Measurements from ENCODE around the gene NUDT21. TPM values are rescaled to one million over a fixed set of nuclear protein-coding genes. Genes with fewer than 3 reads are reported as not detected.
A peak's percentile ranks its signal among the peaks of the same experiment; 100 is the strongest.

NUDT21 gene
- total and polyA plus RNA-seq, 8 donors, result 80.8 to 136 (median 120) TPM

DNA sequence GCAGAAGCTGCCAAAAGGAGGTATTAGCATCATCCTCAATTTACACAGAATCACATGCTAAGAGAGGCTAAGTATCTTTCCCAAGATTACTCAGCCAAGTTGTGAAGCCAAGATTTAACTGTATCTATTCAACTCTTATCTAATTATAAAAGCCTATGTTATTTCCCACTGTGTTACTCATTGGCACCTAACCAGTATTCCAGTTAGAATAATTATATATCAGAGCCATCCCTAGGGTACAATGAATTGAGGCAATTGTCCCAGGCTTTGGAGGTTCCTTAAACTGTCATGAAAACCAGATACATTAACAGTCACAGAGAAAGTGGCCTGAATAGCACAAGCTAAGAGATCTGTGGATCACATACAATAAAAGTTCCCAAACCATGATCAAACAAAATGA lies 14.9 kb downstream of the NUDT21 start:
- peaks cover 0 to 66% of the 10 kb centered on the region in 2 donors for H3K36me3 ChIP-seq
- intact Hi-C loops (cut with DNase I), result no loop called here
- ATAC-seq, result no peak

DNA sequence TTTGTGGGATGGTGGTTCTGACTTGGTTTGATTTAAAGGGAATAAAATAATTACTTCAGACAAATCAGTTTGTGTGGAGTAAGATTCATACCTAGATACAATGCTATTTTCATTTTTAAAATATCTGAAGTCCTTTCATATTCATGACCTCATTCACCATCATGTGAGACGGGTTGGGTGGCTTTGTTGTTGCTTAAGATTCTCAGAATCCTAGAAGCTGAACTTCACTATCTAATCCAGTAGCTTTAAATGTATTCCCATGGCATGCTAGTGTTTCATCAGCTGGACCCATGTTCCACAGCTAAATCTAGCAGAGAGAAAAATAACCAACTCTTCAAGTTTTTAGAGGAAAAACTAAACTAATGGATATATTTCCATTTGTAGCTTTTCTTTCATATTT lies 23.0 kb downstream of the NUDT21 start:
- Histone ChIP-seq H3K4me1 (peaks cover 0 to 19% of the 10 kb centered on the region in 2 donors), H3K27ac (no peak overlapping the region), H3K4me3 (no peak overlapping the region), H3K27me3 (no peaks in the 10 kb centered on the region), H3K36me3 (peaks cover 0 to 20% of the 10 kb centered on the region in 2 donors), H3K9me3 (no peaks in the 10 kb centered on the region)
- DNase-seq (no peak), ATAC-seq (no peak)
- TF ChIP-seq, protein P1, sequence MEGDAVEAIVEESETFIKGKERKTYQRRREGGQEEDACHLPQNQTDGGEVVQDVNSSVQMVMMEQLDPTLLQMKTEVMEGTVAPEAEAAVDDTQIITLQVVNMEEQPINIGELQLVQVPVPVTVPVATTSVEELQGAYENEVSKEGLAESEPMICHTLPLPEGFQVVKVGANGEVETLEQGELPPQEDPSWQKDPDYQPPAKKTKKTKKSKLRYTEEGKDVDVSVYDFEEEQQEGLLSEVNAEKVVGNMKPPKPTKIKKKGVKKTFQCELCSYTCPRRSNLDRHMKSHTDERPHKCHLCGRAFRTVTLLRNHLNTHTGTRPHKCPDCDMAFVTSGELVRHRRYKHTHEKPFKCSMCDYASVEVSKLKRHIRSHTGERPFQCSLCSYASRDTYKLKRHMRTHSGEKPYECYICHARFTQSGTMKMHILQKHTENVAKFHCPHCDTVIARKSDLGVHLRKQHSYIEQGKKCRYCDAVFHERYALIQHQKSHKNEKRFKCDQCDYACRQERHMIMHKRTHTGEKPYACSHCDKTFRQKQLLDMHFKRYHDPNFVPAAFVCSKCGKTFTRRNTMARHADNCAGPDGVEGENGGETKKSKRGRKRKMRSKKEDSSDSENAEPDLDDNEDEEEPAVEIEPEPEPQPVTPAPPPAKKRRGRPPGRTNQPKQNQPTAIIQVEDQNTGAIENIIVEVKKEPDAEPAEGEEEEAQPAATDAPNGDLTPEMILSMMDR (IDR thresholded peaks at IDR 0.05), result no peak
- intact Hi-C loops (cut with DNase I), result no loop called here

More for the DNA sequence above, 14.9 kb downstream of the NUDT21 start:
- Histone ChIP-seq H3K4me3 (no peak overlapping the region), H3K27ac (no peak overlapping the region), H3K4me1 (no peaks in the 10 kb centered on the region), H3K9me3 (no peaks in the 10 kb centered on the region), H3K27me3 (no peaks in the 10 kb centered on the region)
- DNase-seq, result no peak
- TF ChIP-seq, protein P1 (IDR thresholded peaks at IDR 0.05), result no peak

DNA sequence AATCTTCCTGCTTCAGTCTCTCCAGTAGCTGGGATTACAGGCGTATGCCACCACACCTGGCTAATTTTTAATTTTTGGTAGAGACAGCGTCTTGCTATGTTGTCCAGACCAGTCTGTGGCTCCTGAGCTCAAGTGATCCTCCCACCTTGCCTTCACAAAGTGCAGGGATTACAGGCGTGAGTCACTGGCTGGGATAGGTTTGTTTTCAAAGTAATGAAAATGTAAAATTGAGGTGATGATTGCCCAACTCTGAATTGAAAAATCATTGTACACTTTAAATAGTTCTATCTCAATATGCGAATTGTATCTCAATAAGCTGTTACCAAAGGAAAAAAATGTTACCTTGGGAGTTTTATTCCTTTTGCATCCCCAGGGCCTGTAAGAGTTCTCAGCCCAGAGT lies 24.5 kb downstream of the NUDT21 start:
- Histone ChIP-seq H3K4me3 (no peak overlapping the region), H3K4me1 (peaks cover 0 to 23% of the 10 kb centered on the region in 2 donors), H3K36me3 (peaks cover 0 to 9% of the 10 kb centered on the region in 2 donors), H3K9me3 (no peaks in the 10 kb centered on the region), H3K27me3 (no peaks in the 10 kb centered on the region), H3K27ac (no peak overlapping the region)
- TF ChIP-seq, protein P1 (IDR thresholded peaks at IDR 0.05), result no peak
- ATAC-seq, result no peak
- intact Hi-C loops (cut with DNase I), result no loop called here
- DNase-seq, result no peak

DNA sequence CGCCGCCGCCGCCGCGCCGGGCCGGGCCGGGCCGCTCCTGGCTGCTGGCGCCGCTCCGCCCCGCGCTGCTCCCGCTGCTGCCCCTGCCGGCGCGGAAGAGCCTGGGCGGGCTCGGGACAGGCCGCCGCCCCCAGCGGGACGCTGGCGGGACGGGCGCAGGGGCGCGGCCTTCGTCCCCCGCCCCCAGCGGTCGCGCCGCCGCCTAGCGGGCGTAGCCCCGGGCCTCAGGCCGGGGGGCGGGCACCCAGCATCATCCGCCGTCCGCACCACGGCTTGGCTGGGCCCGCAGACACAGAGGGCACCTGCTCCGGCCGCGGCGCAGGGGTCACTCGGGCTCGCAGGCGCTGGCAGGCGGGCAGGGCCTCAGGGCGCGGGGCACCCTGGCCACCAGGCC lies 25.7 kb downstream of the NUDT21 start, which contains the start of gene AMFR:
Gene AMFR (minus strand): TSS at position 107 of the 394 bp plus-strand sequence. CDS start 218 bp downstream, outside the sequence.
- H3K9me3 ChIP-seq, result no peaks in the 10 kb centered on the region
- intact Hi-C loops (cut with DNase I), result no loop called here
- DNase-seq, result peak; percentile 59 to 92 (median 78)
- peaks cover 0 to 3% of the 10 kb centered on the region in 2 donors for H3K36me3 ChIP-seq
- H3K27ac ChIP-seq, result peak within 1 kb of the TSS; percentile 70
- ATAC-seq, result peak; percentile 98
- H3K27me3 ChIP-seq, result no peaks in the 10 kb centered on the region
- peak within 1 kb of the TSS; percentile 75 to 82 for H3K4me3 ChIP-seq
- TF ChIP-seq, protein P1 (IDR thresholded peaks at IDR 0.05), result peak; percentile 36 to 58
- peaks cover 0 to 23% of the 10 kb centered on the region in 2 donors for H3K4me1 ChIP-seq

DNA sequence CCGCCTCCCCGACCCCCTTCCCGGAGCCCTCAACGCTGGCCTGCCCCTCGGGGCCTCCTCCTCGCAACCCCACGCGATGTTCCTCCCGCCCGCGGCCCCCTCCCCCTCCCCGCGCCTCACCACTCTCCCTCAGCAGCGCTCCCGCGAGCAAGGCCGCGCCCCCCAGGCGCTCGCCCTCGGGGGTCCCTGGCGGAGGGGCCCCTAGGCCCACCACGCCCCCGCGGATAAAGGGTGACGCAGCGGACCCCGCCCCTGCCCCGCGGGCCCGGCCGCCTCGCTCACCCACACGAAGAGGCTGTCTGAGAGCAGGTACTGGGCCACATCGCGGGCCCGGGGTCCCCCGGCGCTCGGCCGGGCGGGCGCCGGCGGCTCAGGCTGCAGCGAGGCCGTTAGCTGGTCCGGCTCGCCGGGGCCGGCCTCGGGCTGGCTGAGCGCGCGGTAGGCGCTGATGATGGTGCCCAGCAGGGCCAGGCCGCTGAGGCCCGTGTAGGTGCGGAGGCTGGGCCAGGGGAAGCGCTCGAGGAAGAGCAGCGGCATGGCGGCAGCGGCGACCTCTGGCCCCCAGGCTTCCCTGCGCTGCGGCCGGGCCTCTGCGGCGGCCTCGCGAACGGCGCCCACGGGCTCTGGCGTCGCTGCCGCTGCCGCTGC lies 26.2 kb downstream of the NUDT21 start:
- ATAC-seq (peak; percentile 23), DNase-seq (peak; percentile 37 to 89 (median 44))
- no peaks in the 10 kb centered on the region for H3K36me3 ChIP-seq
- H3K4me3 ChIP-seq, result peak overlapping the region; percentile 75 to 82
- H3K4me1 ChIP-seq, result peaks cover 0 to 23% of the 10 kb centered on the region in 2 donors
- peak overlapping the region; percentile 70 for H3K27ac ChIP-seq
- intact Hi-C loops (cut with DNase I), result no loop called here
- H3K27me3 ChIP-seq, result no peaks in the 10 kb centered on the region
- TF ChIP-seq, protein P1 (IDR thresholded peaks at IDR 0.05), result no peak
- no peaks in the 10 kb centered on the region for H3K9me3 ChIP-seq

Data from left lung (tissue), 10 donors.